HG02678 (cell line): ENCODE results near the gene NTN3.
"Not testable (repeated sequence)": the region's sequence is repeated elsewhere in the genome, so short reads cannot be mapped to it uniquely, and the experiment has no call there.

ENCODE experiments used
- ATAC-seq: cut with Tn5 transposase; IDR thresholded peaks from one replicate; pipeline ENCODE4 v1.9.1; 2021; ENCODE audit warnings: mild to moderate bottlenecking, moderate library complexity; ENCODE audit not compliant: unreplicated experiment

Gene NTN3

DNA sequence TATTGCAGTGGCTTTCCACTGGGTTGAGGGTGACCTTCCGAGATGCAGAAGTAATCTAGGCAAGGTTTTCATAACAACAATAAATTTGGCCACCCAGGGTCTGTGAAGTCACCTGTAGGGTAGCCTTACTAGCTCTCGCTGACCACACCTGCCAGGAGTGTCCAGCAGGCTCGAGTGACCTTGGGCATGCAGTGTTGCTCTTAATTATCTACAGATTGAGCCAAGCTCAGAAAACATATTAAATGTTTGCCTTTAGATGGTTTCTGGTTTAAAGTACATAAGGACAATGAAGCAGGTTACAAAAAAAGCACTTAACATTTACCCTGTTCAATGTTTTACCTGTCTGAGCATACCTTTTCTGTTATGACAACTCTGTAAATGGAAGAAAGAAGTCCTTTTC is 5.6 kb downstream of the NTN3 start:
- ATAC-seq = no peak

- ATAC-seq = no peak
Observed at GRCh38 chr16:2477327-2477726, 6.2 kb downstream of the NTN3 start.

- no peak for ATAC-seq
Observed at GRCh38 chr16:2478279-2478678, 7.2 kb downstream of the NTN3 start.

- ATAC-seq = not testable (repeated sequence)
Observed at GRCh38 chr16:2479996-2480395, 8.9 kb downstream of the NTN3 start.

- no peak for ATAC-seq
Observed at GRCh38 chr16:2480948-2481347, 9.9 kb downstream of the NTN3 start.

- ATAC-seq = no peak
Observed at GRCh38 chr16:2481676-2482075, 10.6 kb downstream of the NTN3 start.

- ATAC-seq = no peak
Observed at GRCh38 chr16:2482249-2482648, 11.2 kb downstream of the NTN3 start.

GRCh38 chr16:2482708-2483534 is 11.8 kb downstream of the NTN3 start:
- ATAC-seq = no peak

- no peak for ATAC-seq
Observed at GRCh38 chr16:2483939-2484897, 13.1 kb downstream of the NTN3 start.

DNA sequence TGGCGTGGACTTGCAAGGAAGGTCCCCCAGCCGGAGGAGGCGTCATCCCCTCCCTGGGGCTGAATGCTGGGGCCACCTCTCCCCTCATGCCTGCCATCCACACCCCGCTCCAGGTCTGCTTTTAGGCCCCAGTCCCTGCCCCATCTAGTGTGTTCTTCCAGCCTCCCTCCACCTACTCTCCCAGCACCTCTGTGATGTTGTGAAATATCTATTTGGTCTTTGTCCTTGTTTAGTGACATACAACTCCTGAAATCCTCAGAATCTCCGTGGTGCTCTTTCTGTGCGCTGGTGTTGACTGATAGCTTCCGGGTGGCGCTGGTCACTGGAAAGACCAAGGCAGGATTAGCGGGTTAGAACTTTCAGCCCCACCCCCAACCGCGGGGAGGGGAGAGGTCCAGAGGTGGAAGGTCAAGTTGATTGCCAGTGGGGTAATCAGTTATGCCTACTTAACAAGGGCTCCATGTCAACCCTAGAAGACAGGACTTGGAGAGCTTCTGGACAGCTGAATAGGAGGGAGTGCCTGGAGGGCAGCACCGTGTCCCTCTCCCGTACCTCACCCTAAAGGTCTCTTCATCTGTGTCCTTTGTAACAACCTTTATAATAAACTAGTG is 13.9 kb downstream of the NTN3 start:
- ATAC-seq = no peak

- ATAC-seq = no peak
Observed at GRCh38 chr16:2485811-2486507, 14.9 kb downstream of the NTN3 start.

GRCh38 chr16:2486645-2487516 is 15.8 kb downstream of the NTN3 start:
- peak; percentile 79 for ATAC-seq

DNA sequence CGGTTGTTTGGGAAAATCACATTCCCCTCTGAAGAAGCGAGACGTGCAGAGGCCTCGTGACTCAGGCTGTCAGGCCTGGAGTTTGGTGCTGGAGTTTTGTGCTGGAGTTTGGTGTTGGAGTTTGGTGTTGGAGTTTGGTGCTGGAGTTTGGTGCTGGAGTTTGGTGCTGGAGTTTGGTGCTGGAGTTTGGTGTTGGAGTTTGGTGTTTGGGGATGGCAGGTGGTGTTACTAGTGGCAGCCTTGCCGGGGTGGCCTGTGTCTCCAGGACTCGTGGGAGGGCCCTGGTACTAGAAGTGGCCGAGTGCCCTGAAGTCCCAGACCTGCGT is 16.4 kb downstream of the NTN3 start:
- no peak for ATAC-seq

DNA sequence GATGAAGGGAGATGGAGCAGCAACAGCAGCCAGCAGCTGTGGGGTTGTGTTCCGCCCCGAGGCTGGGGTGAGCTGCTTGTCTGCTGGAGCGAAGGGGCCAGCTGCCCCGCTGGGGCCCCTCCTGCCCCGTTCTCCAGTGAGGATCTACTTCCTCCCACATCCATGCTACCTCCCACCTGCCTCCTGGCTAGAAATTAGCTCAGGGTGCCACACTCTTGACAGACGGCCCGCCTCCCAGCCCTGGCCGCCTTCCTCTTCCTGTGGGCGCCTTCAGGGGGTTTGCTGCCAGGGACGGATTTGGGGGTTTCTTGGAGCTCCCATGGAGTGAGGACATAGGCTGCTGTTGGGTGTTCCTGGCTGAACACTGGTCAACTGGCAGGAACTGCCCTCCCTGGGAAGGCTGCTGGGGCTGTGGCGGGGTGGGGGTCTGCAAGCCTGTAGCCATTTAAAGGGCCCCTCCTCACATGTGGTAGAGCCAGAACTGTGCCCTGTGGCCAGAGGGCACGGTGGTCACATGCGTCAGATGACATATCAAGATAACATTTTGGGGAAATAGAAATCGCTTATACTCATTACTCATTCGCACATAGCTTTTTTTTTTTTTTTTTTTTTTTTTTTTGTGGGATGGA is 16.9 kb downstream of the NTN3 start:
- ATAC-seq = no peak

DNA sequence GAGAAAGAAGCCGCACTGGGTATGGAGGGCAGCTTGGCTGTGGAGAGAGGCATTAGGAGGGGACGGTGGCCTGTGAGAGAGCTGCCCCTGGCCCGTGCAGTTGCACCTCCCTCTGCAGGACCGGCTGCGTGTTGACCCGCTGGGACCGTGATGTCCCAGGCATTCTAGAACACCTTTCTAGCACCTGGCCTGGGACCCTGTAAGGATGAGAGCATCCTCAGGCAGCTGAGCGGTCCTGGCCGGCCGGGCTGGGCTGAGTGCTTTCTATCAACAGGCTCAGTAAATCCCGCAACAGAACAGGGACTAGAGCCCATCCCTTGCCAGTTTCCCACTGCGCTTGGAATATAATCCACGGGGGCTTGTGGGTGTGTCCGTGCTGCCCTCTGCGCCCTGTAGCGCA is 18.5 kb downstream of the NTN3 start:
- ATAC-seq = no peak

GRCh38 chr16:2490190-2491105 is 19.4 kb downstream of the NTN3 start:
- ATAC-seq = no peak

GRCh38 chr16:2492292-2492691 is 21.2 kb downstream of the NTN3 start:
- ATAC-seq = no peak

GRCh38 chr16:2493605-2494004 is 22.5 kb downstream of the NTN3 start:
- ATAC-seq = no peak

- ATAC-seq = no peak
Observed at GRCh38 chr16:2494616-2495015, 23.5 kb downstream of the NTN3 start.
